HCT116 (cell line): ENCODE results near the gene UBASH3B. TPM values are rescaled to one million over a fixed set of nuclear protein-coding genes. Genes with fewer than 3 reads are reported as not detected.

Experiments
- ATAC-seq: fragments of 200-7000 bp; cut with Tn5 transposase; 2 replicates; pipeline ENCODE4 v1.9.1; 2020; ENCODE audit warnings: mild to moderate bottlenecking, moderate library complexity
- BruUV-seq: library from RNA; stranded (reverse); fragments of 400-500 nt; replicated peaks from 2 replicates; lab custom pipeline; 2021; lab: Mats Ljungman, UMichigan
- CTCF ChIA-PET: fragments of 300-600 bp; sonication (Branson Sonifier 250); formaldehyde crosslinking; loops from one replicate; lab custom pipeline; 2021; ENCODE audit warnings: antibody characterized with exemption; lab: Charles Lee
- POLR2A ChIA-PET: fragments of 300-600, 350-600 bp; sonication (Branson Sonifier 250); formaldehyde crosslinking; loops from one replicate; lab custom pipeline; 2021; ENCODE audit warnings: antibody characterized with exemption; lab: Charles Lee
- RAD21 ChIA-PET, 2 experiments: fragments of 300-600 bp; sonication (Branson Sonifier 250); formaldehyde crosslinking; loops; one replicate each; lab custom pipeline; 2023; ENCODE audit warnings: low total read pairs in 2 of 2; ENCODE audit not compliant: uncharacterized antibody in 2 of 2, unreplicated experiment in 2 of 2, low non-redundant PET in 1 of 2; lab: Charles Lee
- DNase-seq: peaks from one replicate; pipeline ENCODE4 v3.0.0-alpha.2; 2010; ENCODE audit warnings: low read depth, low spot score
- H2AFZ ChIP-seq: fragments of 200-600 bp; shearing (Covaris generic), sonication (generic); 2 replicates; pipeline ENCODE4 v1.6.1; 2017; ENCODE audit warnings: low read depth, mixed run types, mixed read lengths, antibody characterized with exemption, low read length; ENCODE audit not compliant: poor library complexity, severe bottlenecking
- H3K27ac ChIP-seq: 2 replicates; pipeline ENCODE4 v1.5.1; 2012; ENCODE audit warnings: low read depth, low read length
- H3K27me3 ChIP-seq: fragments of 200-600 bp; sonication (generic); 2 replicates; pipeline ENCODE4 v1.6.1; 2016; ENCODE audit warnings: mixed run types, low read length, mixed read lengths; ENCODE audit not compliant: insufficient read depth
- H3K36me3 ChIP-seq, 2 experiments: fragments of 200-500 bp in 1 of 2; fragments of 200-600 bp in 1 of 2; sonication (Bioruptor generic) in 1 of 2; sonication (generic) in 1 of 2; 2 replicates each; pipeline versions ENCODE4 v1.5.1 to v1.6.1; 2014 to 2016; ENCODE audit warnings: low read length in 2 of 2, inconsistent platforms in 1 of 2, mixed read lengths in 1 of 2, mixed run types in 1 of 2; ENCODE audit not compliant: insufficient read depth in 2 of 2, control insufficient read depth in 1 of 2
- H3K4me1 ChIP-seq, 2 experiments: fragments of 200-600 bp in 1 of 2; sonication (generic) in 1 of 2; 2 replicates each; pipeline versions ENCODE4 v1.5.1 to v1.6.1; 2012 to 2017; ENCODE audit warnings: low read length in 2 of 2, inconsistent platforms in 1 of 2, mild to moderate bottlenecking in 1 of 2, mixed read lengths in 1 of 2, mixed run types in 1 of 2, moderate library complexity in 1 of 2; ENCODE audit not compliant: insufficient read depth in 2 of 2, control insufficient read depth in 1 of 2
- H3K4me2 ChIP-seq: fragments of 200-600 bp; sonication (generic); 2 replicates; pipeline ENCODE4 v1.6.1; 2017; ENCODE audit warnings: mixed run types, low read length, mixed read lengths
- H3K4me3 ChIP-seq, 2 experiments: fragments of 200-600 bp in 1 of 2; sonication (generic) in 1 of 2; replicated peaks in 1 of 2; 2 replicates each; pipeline ENCODE4 v1.5.1; 2011 to 2016; ENCODE audit warnings: low read length in 2 of 2, control low read depth in 1 of 2, low read depth in 1 of 2, mild to moderate bottlenecking in 1 of 2, mixed read lengths in 1 of 2, mixed run types in 1 of 2
- H3K79me2 ChIP-seq: fragments of 200-600 bp; sonication (generic); 2 replicates; pipeline ENCODE4 v1.6.1; 2017; ENCODE audit warnings: mild to moderate bottlenecking, mixed run types, low read length, moderate library complexity, mixed read lengths; ENCODE audit not compliant: insufficient read depth
- H3K9ac ChIP-seq: fragments of 200-600 bp; sonication (generic); 2 replicates; pipeline ENCODE4 v1.6.1; 2016; ENCODE audit warnings: low read length, mixed read lengths
- H3K9me2 ChIP-seq: fragments of 200-600 bp; sonication (generic), shearing (Covaris generic); 2 replicates; pipeline ENCODE4 v1.6.1; 2017; ENCODE audit warnings: mixed run types, mild to moderate bottlenecking, moderate library complexity; ENCODE audit not compliant: insufficient read depth
- H3K9me3 ChIP-seq, 2 experiments: fragments of 200-500 bp in 1 of 2; fragments of 200-600 bp in 1 of 2; sonication (Bioruptor generic) in 1 of 2; sonication (generic) in 1 of 2; 2 replicates each; pipeline ENCODE4 v1.6.1; 2014 to 2017; ENCODE audit warnings: low read length in 2 of 2, mixed read lengths in 2 of 2, inconsistent platforms in 1 of 2, low read depth in 1 of 2, mild to moderate bottlenecking in 1 of 2, mixed run types in 1 of 2, moderate library complexity in 1 of 2; ENCODE audit not compliant: control insufficient read depth in 1 of 2, insufficient read depth in 1 of 2
- H4K20me1 ChIP-seq: fragments of 200-600 bp; sonication (generic), shearing (Covaris generic); 2 replicates; pipeline ENCODE4 v1.6.1; 2017; ENCODE audit warnings: mixed run types, mild to moderate bottlenecking, moderate library complexity; ENCODE audit not compliant: insufficient read depth
- ATF3 ChIP-seq: IDR thresholded peaks from 2 replicates; pipeline ENCODE4 v1.6.1; 2012
- CBX3 ChIP-seq: IDR thresholded peaks from 2 replicates; pipeline ENCODE4 v1.6.1; 2012; ENCODE audit warnings: low read depth
- CEBPB ChIP-seq: IDR thresholded peaks from 2 replicates; pipeline ENCODE4 v1.6.1; 2012; ENCODE audit warnings: low read depth
- EGR1 ChIP-seq: IDR thresholded peaks from 2 replicates; pipeline ENCODE4 v1.6.1; 2012; ENCODE audit warnings: low read depth
- ELF1 ChIP-seq: IDR thresholded peaks from 2 replicates; pipeline ENCODE4 v1.6.1; 2012; ENCODE audit warnings: low read depth, borderline replicate concordance
- EZH2phosphoT487 ChIP-seq: fragments of 200-600 bp; IDR thresholded peaks from 2 replicates; pipeline ENCODE4 v1.6.1; 2018; ENCODE audit warnings: antibody characterized with exemption, borderline replicate concordance
- FOSL1 ChIP-seq: IDR thresholded peaks from 2 replicates; pipeline ENCODE4 v1.6.1; 2012; ENCODE audit warnings: low read depth
- JUND ChIP-seq: IDR thresholded peaks from 2 replicates; pipeline ENCODE4 v1.6.1; 2012
- MAX ChIP-seq: IDR thresholded peaks from 2 replicates; pipeline ENCODE4 v1.6.1; 2012
- POLR2AphosphoS5 ChIP-seq: IDR thresholded peaks from 2 replicates; pipeline ENCODE4 v1.6.1; 2011; ENCODE audit warnings: mild to moderate bottlenecking, low read depth, low read length, moderate library complexity
- RAD21 ChIP-seq: IDR thresholded peaks from 2 replicates; pipeline ENCODE4 v1.6.1; 2012; ENCODE audit warnings: low read depth, mild to moderate bottlenecking
- REST ChIP-seq: IDR thresholded peaks from 2 replicates; pipeline ENCODE4 v1.6.1; 2012; ENCODE audit warnings: low read depth
- YY1 ChIP-seq: IDR thresholded peaks from 2 replicates; pipeline ENCODE4 v1.6.1; 2011; ENCODE audit warnings: low read length, low read depth, moderate library complexity, mild to moderate bottlenecking; ENCODE audit not compliant: insufficient replicate concordance; ENCODE audit errors: extremely low read depth
- ZFX ChIP-seq: fragments of 450-650 bp; IDR thresholded peaks from 2 replicates; pipeline ENCODE4 v1.6.1; 2017
- ZNF274 ChIP-seq: fragments of 200-500 bp; sonication (Bioruptor generic); IDR thresholded peaks from 2 replicates; pipeline ENCODE4 v1.6.1; 2014; ENCODE audit warnings: mild to moderate bottlenecking, low read depth, low read length, inconsistent platforms
- intact Hi-C: fragments of 100-400 bp; cut with micrococcal nuclease; formaldehyde crosslinking; loops from 2 replicates; pipeline ENCODE4 v1.10.0; 2022
- total RNA-seq: library from RNA; stranded (reverse); gene quantifications from one replicate; pipeline ENCODE4 v1.2.1, GENCODE V29; 2021; ENCODE audit not compliant: unreplicated experiment
- TF ChIP-seq, protein P1 (sequence below): IDR thresholded peaks from 2 replicates; pipeline ENCODE4 v1.6.1; 2011; ENCODE audit warnings: mild to moderate bottlenecking, low read length, moderate library complexity; ENCODE audit not compliant: insufficient replicate concordance; ENCODE audit errors: extremely low read depth

Gene UBASH3B
- total RNA-seq, 1 experiment from 2014 or later = 40.3 TPM

GRCh38 chr11:122711831-122712381 is 56.4 kb downstream of the UBASH3B start:
- peaks cover 13% of the 10 kb centered on the region for H3K79me2 ChIP-seq
- H3K9ac ChIP-seq = no peak overlapping the region

DNA sequence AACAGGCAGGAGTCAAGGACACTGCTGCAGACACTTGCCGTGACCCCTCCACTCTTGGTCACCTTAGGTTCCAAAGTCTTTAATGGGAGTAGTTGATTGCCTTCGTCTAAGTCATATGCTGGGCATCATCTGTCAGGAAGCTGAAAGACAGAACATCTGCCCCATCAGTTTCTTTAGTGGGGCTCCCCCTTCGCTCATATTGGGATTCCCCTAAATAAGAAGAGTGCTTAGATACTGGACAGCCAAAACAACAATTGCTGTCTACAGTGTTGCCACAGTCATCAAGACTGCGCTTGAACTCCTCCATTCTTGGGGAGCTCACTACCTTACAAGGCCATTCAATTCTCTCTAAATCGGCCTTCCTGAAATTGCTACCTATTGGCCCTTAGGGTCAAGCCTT is 58.5 kb downstream of the UBASH3B start:
- ChIA-PET CTCF (no interaction called here), RAD21 (no interaction called here), POLR2A (no interaction called here)
- no peaks in the 10 kb centered on the region for H4K20me1 ChIP-seq
- H3K9ac ChIP-seq = no peak overlapping the region
- H3K4me3 ChIP-seq = no peak overlapping the region
- no peaks in the 10 kb centered on the region for H3K9me3 ChIP-seq
- no peaks in the 10 kb centered on the region for H3K36me3 ChIP-seq
- no peak overlapping the region for H3K4me2 ChIP-seq
- ATAC-seq = no peak
- intact Hi-C loops = no loop called here
- peaks cover 6 to 11% of the 10 kb centered on the region in 2 experiments for H3K4me1 ChIP-seq
- BruUV-seq = no TSS peak
- no peak overlapping the region for H3K27ac ChIP-seq
- no peaks in the 10 kb centered on the region for H3K27me3 ChIP-seq
- no peak for DNase-seq
- H3K9me2 ChIP-seq = no peaks in the 10 kb centered on the region
- no peak overlapping the region for H2AFZ ChIP-seq
- H3K79me2 ChIP-seq = peaks cover 7% of the 10 kb centered on the region; the same call in 1 of the 2 replicates
- no peak for TF ChIP-seq CBX3
- no peak for TF ChIP-seq REST
- TF ChIP-seq ATF3 = no peak
- TF ChIP-seq RAD21 = no peak
- TF ChIP-seq, protein P1, sequence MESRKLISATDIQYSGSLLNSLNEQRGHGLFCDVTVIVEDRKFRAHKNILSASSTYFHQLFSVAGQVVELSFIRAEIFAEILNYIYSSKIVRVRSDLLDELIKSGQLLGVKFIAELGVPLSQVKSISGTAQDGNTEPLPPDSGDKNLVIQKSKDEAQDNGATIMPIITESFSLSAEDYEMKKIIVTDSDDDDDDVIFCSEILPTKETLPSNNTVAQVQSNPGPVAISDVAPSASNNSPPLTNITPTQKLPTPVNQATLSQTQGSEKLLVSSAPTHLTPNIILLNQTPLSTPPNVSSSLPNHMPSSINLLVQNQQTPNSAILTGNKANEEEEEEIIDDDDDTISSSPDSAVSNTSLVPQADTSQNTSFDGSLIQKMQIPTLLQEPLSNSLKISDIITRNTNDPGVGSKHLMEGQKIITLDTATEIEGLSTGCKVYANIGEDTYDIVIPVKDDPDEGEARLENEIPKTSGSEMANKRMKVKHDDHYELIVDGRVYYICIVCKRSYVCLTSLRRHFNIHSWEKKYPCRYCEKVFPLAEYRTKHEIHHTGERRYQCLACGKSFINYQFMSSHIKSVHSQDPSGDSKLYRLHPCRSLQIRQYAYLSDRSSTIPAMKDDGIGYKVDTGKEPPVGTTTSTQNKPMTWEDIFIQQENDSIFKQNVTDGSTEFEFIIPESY = no peak
- no peak for TF ChIP-seq ZFX
- no peak for TF ChIP-seq JUND
- no peak for TF ChIP-seq EGR1
- no peak for TF ChIP-seq ZNF274
- no peak for TF ChIP-seq YY1
- no peak for TF ChIP-seq MAX
- TF ChIP-seq FOSL1 = no peak
- no peak for TF ChIP-seq POLR2AphosphoS5
- TF ChIP-seq ELF1 = no peak
- TF ChIP-seq CEBPB = no peak

More at GRCh38 chr11:122711831-122712381, 56.4 kb downstream of the UBASH3B start:
- H3K4me2 ChIP-seq = no peak overlapping the region
- ChIA-PET CTCF (interaction anchor here (1.3 kb wide), 1 partner anchor 69 kb away, joined by 3 read pairs; no protein-coding TSS in a partner anchor), POLR2A (interaction anchor here (1.6 kb wide), 1 partner anchor 9 kb away, joined by 3 read pairs; no protein-coding TSS in a partner anchor), RAD21 (no interaction called here)
- no peak overlapping the region for H2AFZ ChIP-seq
- H3K9me2 ChIP-seq = no peaks in the 10 kb centered on the region
- no peaks in the 10 kb centered on the region for H3K9me3 ChIP-seq
- intact Hi-C loops = no loop called here
- peaks cover 17 to 31% of the 10 kb centered on the region in 2 experiments for H3K4me1 ChIP-seq
- no TSS peak for BruUV-seq
- ATAC-seq (no peak), DNase-seq (no peak)
- no peak overlapping the region for H3K4me3 ChIP-seq
- no peaks in the 10 kb centered on the region for H3K27me3 ChIP-seq
- TF ChIP-seq EZH2phosphoT487 = no peak
- H4K20me1 ChIP-seq = no peaks in the 10 kb centered on the region
- no peaks in the 10 kb centered on the region for H3K36me3 ChIP-seq
- no peak overlapping the region for H3K27ac ChIP-seq
